Gastrocnemius medialis (tissue), 4 donors: Measurements from ENCODE around the gene NAA10.

Experiments
- CTCF ChIP-seq, 5 experiments: fragments of 450-650 bp in 3 of 5; fragments of 200-600 bp in 2 of 5; sonication (generic) in 2 of 5; IDR thresholded peaks in 4 of 5; conservative IDR thresholded peaks in 1 of 5; 1 replicate in 4 of 5; 2 replicates in 1 of 5; pipeline ENCODE4 v1.5.1; 2016 to 2019; ENCODE audit warnings: antibody characterized with exemption in 5 of 5, mild to moderate bottlenecking in 3 of 5, moderate library complexity in 3 of 5
- POLR2A ChIP-seq, 2 donors: fragments of 450-650 bp; IDR thresholded peaks; one replicate each; pipeline ENCODE4 v1.6.1; 2017; ENCODE audit warnings: antibody characterized with exemption in 2 of 2, mild to moderate bottlenecking in 2 of 2, moderate library complexity in 2 of 2

- TF ChIP-seq CTCF (IDR thresholded peaks at IDR 0.05 in 4 of 5, conservative IDR thresholded peaks at IDR 0.05 in 1 of 5) = no peak
- no peak for TF ChIP-seq POLR2A (IDR thresholded peaks at IDR 0.05)
These were observed 33.7 kb downstream of the NAA10 start for GRCh38 chrX:153900831-153901752.
